GM19351 (cell line): ENCODE data around the gene SMTN.
"Not testable (repeated sequence)": the region's sequence is repeated elsewhere in the genome, so short reads cannot be mapped to it uniquely, and the experiment has no call there.

Experiments
- ATAC-seq: cut with Tn5 transposase; IDR thresholded peaks from one replicate; pipeline ENCODE4 v1.9.1; 2021; ENCODE audit warnings: mild to moderate bottlenecking, moderate library complexity; ENCODE audit not compliant: unreplicated experiment

SMTN gene

GRCh38 chr22:31089160-31090100 lies 8.3 kb downstream of the SMTN start:
- no peak for ATAC-seq

- no peak for ATAC-seq
Measured at GRCh38 chr22:31090217-31091085, 9.3 kb downstream of the SMTN start.

- no peak for ATAC-seq
Measured at GRCh38 chr22:31091106-31091975, 10.2 kb downstream of the SMTN start.

GRCh38 chr22:31092161-31092560 lies 11.0 kb downstream of the SMTN start:
- no peak for ATAC-seq

- ATAC-seq: no peak
Measured at GRCh38 chr22:31093086-31093850, 12.2 kb downstream of the SMTN start.

GRCh38 chr22:31094021-31094551 lies 13.0 kb downstream of the SMTN start:
- no peak for ATAC-seq

GRCh38 chr22:31094741-31095140 lies 13.6 kb downstream of the SMTN start:
- no peak for ATAC-seq

- no peak for ATAC-seq
Measured at GRCh38 chr22:31095637-31096249, 14.6 kb downstream of the SMTN start.

- ATAC-seq: no peak
Measured at GRCh38 chr22:31096657-31097279, 15.7 kb downstream of the SMTN start.

- ATAC-seq: not testable (repeated sequence)
Measured at GRCh38 chr22:31097539-31097938, 16.4 kb downstream of the SMTN start.

- ATAC-seq: no peak
Measured at GRCh38 chr22:31097941-31098631, 17.0 kb downstream of the SMTN start.

- no peak for ATAC-seq
Measured at GRCh38 chr22:31098632-31099110, 17.6 kb downstream of the SMTN start.

GRCh38 chr22:31099386-31099785 lies 18.3 kb downstream of the SMTN start:
- ATAC-seq: no peak

- no peak for ATAC-seq
Measured at GRCh38 chr22:31099841-31100761, 19.0 kb downstream of the SMTN start.

GRCh38 chr22:31100762-31101525 lies 19.8 kb downstream of the SMTN start:
- no peak for ATAC-seq

- ATAC-seq: no peak
Measured at GRCh38 chr22:31102441-31103081, 21.4 kb downstream of the SMTN start.
